ENCODE measurements around the gene TMEM218.

DNA sequence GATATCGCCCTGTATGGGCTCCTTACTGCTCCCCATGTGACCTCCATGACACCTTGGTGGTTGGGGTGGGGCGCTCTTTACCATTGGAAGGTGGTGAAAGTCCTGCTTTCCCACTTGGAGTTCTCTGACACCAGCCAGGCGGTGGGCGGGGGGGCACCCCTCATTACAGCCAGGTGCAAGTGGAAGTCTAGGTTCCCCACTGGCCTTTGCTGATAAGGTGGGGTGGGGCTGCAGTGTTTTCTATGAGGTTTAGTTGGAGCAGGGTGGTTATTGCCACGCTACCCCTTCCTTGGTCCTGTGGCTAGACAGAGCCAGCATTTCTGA, 53.8 kb downstream of the TMEM218 start:
- TF ChIP-seq ZNF8 (CRISPR knock-in tag; IDR thresholded peaks at IDR 0.05): no peak
- no peak for TF ChIP-seq GLIS3 (CRISPR knock-in tag; IDR thresholded peaks at IDR 0.05)
- TF ChIP-seq, protein P1, sequence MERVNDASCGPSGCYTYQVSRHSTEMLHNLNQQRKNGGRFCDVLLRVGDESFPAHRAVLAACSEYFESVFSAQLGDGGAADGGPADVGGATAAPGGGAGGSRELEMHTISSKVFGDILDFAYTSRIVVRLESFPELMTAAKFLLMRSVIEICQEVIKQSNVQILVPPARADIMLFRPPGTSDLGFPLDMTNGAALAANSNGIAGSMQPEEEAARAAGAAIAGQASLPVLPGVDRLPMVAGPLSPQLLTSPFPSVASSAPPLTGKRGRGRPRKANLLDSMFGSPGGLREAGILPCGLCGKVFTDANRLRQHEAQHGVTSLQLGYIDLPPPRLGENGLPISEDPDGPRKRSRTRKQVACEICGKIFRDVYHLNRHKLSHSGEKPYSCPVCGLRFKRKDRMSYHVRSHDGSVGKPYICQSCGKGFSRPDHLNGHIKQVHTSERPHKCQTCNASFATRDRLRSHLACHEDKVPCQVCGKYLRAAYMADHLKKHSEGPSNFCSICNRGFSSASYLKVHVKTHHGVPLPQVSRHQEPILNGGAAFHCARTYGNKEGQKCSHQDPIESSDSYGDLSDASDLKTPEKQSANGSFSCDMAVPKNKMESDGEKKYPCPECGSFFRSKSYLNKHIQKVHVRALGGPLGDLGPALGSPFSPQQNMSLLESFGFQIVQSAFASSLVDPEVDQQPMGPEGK (CRISPR knock-in tag; IDR thresholded peaks at IDR 0.05; ENCODE audit: borderline replicate concordance): no peak
- no peak for TF ChIP-seq RARB (CRISPR knock-in tag; IDR thresholded peaks at IDR 0.05)
- TF ChIP-seq OSR1 (CRISPR knock-in tag; IDR thresholded peaks at IDR 0.05): no peak
- no peak for TF ChIP-seq ZFP3 (CRISPR knock-in tag; IDR thresholded peaks at IDR 0.05)
- TF ChIP-seq ESRRG (CRISPR knock-in tag; IDR thresholded peaks at IDR 0.05): no peak
- TF ChIP-seq ISL1 (CRISPR knock-in tag; IDR thresholded peaks at IDR 0.05): no peak
- TF ChIP-seq, protein P2, sequence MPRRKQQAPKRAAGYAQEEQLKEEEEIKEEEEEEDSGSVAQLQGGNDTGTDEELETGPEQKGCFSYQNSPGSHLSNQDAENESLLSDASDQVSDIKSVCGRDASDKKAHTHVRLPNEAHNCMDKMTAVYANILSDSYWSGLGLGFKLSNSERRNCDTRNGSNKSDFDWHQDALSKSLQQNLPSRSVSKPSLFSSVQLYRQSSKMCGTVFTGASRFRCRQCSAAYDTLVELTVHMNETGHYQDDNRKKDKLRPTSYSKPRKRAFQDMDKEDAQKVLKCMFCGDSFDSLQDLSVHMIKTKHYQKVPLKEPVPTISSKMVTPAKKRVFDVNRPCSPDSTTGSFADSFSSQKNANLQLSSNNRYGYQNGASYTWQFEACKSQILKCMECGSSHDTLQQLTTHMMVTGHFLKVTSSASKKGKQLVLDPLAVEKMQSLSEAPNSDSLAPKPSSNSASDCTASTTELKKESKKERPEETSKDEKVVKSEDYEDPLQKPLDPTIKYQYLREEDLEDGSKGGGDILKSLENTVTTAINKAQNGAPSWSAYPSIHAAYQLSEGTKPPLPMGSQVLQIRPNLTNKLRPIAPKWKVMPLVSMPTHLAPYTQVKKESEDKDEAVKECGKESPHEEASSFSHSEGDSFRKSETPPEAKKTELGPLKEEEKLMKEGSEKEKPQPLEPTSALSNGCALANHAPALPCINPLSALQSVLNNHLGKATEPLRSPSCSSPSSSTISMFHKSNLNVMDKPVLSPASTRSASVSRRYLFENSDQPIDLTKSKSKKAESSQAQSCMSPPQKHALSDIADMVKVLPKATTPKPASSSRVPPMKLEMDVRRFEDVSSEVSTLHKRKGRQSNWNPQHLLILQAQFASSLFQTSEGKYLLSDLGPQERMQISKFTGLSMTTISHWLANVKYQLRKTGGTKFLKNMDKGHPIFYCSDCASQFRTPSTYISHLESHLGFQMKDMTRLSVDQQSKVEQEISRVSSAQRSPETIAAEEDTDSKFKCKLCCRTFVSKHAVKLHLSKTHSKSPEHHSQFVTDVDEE (CRISPR knock-in tag; IDR thresholded peaks at IDR 0.05): no peak
- no peak for TF ChIP-seq ARNTL (CRISPR knock-in tag; IDR thresholded peaks at IDR 0.05; ENCODE audit: borderline replicate concordance, low read depth)
- TF ChIP-seq, protein P3, sequence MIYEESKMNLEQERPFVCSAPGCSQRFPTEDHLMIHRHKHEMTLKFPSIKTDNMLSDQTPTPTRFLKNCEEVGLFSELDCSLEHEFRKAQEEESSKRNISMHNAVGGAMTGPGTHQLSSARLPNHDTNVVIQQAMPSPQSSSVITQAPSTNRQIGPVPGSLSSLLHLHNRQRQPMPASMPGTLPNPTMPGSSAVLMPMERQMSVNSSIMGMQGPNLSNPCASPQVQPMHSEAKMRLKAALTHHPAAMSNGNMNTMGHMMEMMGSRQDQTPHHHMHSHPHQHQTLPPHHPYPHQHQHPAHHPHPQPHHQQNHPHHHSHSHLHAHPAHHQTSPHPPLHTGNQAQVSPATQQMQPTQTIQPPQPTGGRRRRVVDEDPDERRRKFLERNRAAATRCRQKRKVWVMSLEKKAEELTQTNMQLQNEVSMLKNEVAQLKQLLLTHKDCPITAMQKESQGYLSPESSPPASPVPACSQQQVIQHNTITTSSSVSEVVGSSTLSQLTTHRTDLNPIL (CRISPR knock-in tag; IDR thresholded peaks at IDR 0.05; ENCODE audit: low read depth): no peak
- TF ChIP-seq TCF4 (CRISPR knock-in tag; IDR thresholded peaks at IDR 0.05; ENCODE audit: borderline replicate concordance): no peak

All from SK-N-SH treated with all-trans-retinoic acid at 6 μM for 48 hours (cell line).